SIG-M5 treated with dmso at 0.1 percent for 504 hours (cell line): ENCODE measurements around the gene FOXL1.
A peak's percentile ranks its signal among the peaks of the same experiment; 100 is the strongest.

Experiments
- DNase-seq: peaks from one replicate; lab custom pipeline; 2025; ENCODE audit not compliant: unreplicated experiment; lab: John Stamatoyannopoulos, UW

Gene FOXL1

GRCh38 chr16:86547286-86547685 lies 31.1 kb upstream of the FOXL1 start:
- no peak for DNase-seq

DNA sequence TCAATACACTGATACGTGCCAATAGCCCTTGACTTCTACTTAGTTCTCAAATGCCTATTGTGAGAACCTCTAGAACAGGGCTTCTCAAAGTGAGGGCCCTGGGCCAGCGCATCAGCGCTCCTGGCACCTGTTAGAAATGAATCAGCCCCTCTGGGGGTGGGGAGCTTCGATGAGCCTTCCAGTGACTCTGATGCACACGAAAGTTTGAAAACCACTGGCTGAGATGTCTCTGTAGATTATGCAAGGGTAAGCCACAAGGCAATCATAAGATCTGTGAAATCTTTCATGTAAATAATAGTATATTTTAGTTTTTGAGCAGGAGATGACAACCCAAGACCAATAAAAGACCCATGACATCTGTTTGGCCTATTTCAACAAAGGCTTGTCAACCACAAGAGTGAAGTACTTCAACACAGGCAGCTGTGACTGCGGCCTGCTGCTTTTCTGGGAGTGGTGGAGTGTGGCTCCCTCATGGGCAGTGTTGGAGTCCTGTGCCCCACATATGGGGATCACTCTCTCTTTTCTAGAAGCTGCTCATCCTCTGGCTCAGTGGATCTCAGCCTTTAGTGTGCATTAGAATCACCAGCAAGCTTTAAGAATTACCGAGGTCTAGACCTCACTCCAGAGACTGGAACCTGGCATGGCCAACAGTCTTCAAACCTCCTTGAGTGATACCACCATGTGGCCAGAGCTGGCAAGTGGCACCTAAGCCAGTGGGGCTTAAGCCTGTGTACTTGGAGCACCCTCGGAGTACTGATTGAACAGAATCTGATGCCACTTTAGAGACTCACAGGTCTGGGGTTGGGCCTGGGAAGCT lies 29.1 kb upstream of the FOXL1 start:
- DNase-seq = no peak

DNA sequence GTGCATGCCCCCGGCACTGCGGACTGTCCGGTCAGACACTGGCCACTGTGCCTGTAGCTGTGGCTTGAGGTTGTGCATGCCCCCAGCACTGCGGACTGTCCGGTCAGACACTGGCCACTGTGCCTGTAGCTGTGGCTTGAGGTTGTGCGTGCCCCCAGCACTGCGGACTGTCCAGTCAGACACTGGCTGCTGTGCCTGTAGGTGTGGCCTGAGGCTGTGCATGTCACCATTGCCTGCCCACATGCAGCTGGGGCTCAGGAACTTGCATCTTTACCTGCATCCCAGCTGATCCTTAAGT lies 28.5 kb upstream of the FOXL1 start:
- no peak for DNase-seq

- no peak for DNase-seq
These were observed 28.1 kb upstream of the FOXL1 start for GRCh38 chr16:86550281-86550680.

DNA sequence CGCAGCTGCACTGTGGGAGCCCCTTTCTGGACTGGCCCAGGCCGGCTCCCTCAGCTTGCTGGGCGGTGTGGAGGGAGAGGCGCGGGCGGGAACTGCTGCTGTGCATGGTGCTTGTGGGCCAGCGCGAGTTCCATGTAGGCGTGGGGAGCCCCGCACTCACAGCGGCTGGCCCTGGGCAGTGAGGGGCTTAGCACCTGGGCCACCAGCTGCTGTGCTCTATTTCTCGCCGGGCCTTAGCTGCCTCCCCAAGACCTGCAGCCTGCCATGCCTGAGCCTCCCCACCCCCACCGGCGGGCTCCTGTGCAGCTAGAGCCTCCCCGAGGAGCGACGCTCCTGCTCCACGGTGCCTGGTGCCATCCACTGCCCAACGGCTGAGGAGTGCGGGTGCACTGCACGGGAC lies 25.0 kb upstream of the FOXL1 start:
- DNase-seq = no peak

DNA sequence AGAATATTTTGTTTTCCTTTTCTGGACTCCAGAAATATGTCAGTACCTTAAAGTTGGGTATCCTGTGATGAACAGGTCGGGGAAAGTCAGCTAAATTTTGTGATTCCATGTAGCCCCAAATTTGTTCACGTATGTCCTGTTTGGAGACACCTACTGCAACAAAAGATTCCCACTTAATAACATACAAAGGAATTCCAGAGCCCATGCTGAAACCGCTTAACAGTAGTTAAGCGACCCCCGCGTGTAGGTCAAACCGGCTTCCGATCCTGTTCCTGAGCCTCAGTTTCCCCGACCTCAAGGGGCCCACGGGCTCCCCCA lies 23.8 kb upstream of the FOXL1 start:
- DNase-seq = no peak

- peak; percentile 79 for DNase-seq
These were observed 23.2 kb upstream of the FOXL1 start, which contains the start of gene MTHFSD for GRCh38 chr16:86554917-86555703. Gene MTHFSD (minus strand): TSS chr16:86555235. CDS start chr16:86555184, 51 bp downstream.

DNA sequence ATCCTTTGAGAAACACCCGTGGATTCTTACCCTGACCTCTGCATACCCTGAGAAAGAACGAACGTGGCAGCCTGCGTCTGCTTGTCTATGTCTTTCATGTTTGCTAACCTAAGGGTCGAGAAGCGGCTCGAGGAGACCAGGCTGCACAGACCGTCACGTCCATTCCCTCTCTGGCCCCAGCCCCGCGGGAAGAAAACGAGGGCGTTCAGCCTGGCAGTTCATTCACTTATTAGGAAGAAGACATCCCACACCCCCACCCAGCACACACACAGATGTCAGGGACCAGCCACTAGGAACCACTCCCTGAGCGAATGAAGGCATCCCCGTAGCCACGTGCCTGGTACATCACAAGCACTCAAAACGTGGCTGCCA lies 22.7 kb upstream of the FOXL1 start:
- DNase-seq = no peak

- no peak for DNase-seq
These were observed 21.8 kb upstream of the FOXL1 start for GRCh38 chr16:86556576-86556975.

DNA sequence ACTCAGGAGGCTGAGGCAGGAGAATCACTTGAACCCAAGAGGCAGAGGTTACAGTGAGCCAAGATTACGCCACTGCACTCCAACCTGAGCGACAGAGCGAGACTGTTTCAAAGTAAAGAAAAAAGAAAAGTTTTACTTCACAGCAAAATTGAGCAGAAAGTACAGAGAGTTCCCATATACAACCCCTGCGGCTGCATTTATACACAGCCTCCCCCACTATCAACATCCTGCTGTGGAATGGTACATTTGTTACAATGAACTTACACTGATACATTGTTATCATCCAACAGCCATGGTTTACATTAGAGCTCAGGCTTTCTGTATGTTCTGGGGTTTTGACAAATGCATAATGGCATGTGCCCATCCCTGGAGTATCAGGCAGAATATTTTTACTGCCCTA lies 20.8 kb upstream of the FOXL1 start:
- DNase-seq = no peak

GRCh38 chr16:86558355-86559193 lies 19.8 kb upstream of the FOXL1 start:
- no peak for DNase-seq

GRCh38 chr16:86559802-86560305 lies 18.5 kb upstream of the FOXL1 start:
- DNase-seq = no peak

DNA sequence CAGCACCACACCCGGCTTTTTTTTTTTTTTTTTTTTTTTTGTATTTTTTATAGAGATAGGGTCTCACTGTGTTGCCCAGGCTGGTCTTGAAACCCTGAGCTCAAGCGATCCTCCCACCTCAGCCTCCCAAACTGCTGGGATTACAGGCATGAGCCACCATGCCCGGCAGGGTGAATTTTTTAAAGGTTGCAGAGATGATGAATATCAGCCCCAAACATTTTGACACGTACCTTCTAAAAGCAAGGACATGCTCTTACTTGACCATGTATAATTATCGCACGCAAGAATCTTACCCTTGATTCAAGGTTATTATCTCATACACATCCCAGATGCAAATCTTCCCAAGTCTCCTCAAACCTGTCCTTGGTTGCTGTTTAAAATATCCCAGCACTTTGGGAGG lies 16.0 kb upstream of the FOXL1 start:
- DNase-seq = no peak

DNA sequence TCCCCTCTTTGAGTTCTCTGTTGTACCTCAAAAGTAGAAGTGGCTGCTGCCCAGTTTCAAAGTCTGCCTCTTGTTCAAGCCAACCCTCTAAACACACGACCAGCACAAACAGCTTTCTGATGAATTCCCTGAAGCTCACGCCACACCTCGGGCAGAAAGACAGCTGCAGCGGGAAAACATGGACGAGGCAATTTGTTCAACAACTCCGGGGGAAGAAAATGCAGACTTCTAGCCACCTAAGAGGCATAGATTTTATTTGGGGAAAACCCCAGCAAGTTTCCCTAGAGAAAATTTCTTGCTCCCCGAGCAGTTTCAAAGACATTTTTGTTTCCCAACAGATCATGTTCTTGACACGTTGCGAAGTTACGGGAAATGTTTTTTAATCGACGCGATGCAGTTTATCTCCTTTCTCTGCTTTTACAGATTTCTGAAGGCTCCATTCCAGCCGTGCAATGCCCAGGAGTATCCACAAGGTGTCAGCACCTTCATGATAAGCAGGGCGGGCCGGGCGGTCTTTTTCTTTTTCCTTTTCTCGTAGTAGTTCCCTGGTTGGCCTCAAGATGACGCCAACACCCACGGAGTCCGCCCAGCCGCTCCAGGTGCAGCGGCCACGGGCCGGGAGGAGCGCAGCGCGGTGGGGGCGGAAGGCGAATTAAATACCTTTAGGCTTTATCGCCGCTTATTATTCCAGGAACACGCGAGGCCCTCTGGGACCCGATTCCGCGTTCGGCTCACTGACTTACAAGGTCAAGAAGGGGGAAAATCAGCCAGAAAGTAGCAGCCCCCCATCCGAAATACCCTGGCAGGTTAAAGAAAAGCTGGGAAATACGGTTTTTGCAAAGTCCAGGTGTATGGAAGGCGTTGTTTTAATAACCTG lies 14.6 kb upstream of the FOXL1 start:
- DNase-seq = peak; percentile 83

- DNase-seq = no peak
These were observed 13.1 kb upstream of the FOXL1 start for GRCh38 chr16:86565181-86565631.

DNA sequence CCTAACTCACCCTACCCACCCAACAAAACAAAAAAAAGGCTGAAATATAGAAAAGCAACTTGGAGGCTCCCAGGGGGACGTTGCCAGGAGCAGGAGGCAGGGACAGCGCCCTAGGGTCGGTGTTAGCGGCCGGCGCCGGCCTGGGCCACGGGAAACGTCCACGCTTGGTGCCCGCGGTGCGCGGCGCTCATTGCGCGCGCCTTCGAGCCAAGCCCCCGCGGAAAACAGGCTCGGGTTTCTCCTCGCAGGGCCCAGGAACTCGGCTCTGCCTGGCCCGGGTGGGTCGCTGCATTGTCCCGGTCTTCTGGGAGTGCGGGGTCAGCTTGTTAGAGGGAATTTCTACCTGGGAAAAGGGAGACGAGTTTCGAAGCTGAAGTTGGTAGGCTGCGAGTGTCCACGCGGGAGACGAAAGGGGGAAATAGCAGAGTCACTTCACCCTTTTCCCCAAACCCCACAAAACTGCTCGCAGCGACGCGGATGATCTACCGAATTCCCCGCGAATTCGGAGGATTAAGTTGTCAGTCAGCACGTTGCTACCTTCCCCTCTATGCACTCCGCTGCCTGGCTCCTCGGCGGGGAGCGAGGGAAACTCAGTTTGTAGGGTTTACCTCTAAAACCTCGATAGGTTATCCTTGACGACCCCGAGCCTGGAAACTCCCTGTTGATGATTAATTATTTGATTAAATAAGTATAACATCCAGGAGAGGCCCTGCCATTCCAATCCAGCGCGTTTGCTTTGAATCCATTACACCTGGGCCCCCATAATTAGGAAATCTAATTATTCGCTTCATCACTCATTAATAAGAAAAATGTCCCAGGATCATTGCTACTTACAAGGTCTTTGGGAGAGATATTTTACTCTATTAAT lies 12.5 kb upstream of the FOXL1 start:
- no peak for DNase-seq

DNA sequence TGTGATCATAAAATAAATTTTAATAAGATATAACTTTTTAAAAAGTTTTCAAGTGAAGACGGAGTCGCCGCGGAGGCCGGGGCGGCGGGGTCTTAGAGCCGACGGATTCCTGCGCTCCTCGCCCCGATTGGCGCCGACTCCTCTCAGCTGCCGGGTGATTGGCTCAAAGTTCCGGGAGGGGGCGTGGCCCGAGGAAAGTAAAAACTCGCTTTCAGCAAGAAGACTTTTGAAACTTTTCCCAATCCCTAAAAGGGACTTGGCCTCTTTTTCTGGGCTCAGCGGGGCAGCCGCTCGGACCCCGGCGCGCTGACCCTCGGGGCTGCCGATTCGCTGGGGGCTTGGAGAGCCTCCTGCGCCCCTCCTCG lies 11.8 kb upstream of the FOXL1 start, which contains the start of gene FOXC2:
TSS of gene FOXC2 (plus strand) at position 229 of the 365 bp plus-strand sequence. CDS start 507 bp downstream, outside the sequence.
- no peak for DNase-seq

GRCh38 chr16:86566966-86567700 lies 11.2 kb upstream of the FOXL1 start:
- no peak for DNase-seq
